IMR-90 (cell line): Measurements from ENCODE around the gene PATJ. TPM values are rescaled to one million over a fixed set of nuclear protein-coding genes. Genes with fewer than 3 reads are reported as not detected.
A peak's percentile ranks its signal among the peaks of the same experiment; 100 is the strongest.

ENCODE experiments used
- ATAC-seq: fragments of 200-7000 bp; cut with Tn5 transposase; 2 replicates; pipeline ENCODE4 v1.9.1; 2020; ENCODE audit warnings: low read depth, mild to moderate bottlenecking, moderate library complexity
- BruUV-seq: library from RNA; stranded (reverse); fragments of 400-500 nt; replicated peaks from 2 replicates; lab custom pipeline; 2021; lab: Mats Ljungman, UMichigan
- CTCF ChIA-PET: fragments of 300-600 bp; formaldehyde crosslinking; extraction: SDS; loops from one replicate; lab custom pipeline; 2021; ENCODE audit warnings: antibody characterized with exemption; lab: Yijun Ruan, JAX
- POLR2A ChIA-PET: fragments of 300-600 bp; sonication (Branson Sonifier 250); formaldehyde crosslinking; loops from one replicate; lab custom pipeline; 2022; ENCODE audit warnings: antibody characterized with exemption; ENCODE audit not compliant: unreplicated experiment; lab: Charles Lee
- DNase-seq: peaks from one replicate; pipeline ENCODE4 v3.0.0; 2013
- H2AFZ ChIP-seq: replicated peaks from 2 replicates; pipeline ENCODE3; 2013; ENCODE audit warnings: low read length, mild to moderate bottlenecking; ENCODE audit not compliant: poor library complexity
- H2AK5ac ChIP-seq: 2 replicates; pipeline ENCODE4 v1.6.1; 2013; ENCODE audit warnings: low read depth, low read length, inconsistent platforms
- H2AK9ac ChIP-seq: replicated peaks from 2 replicates; pipeline ENCODE3; 2013; ENCODE audit warnings: mild to moderate bottlenecking, low read depth, low read length, moderate library complexity; ENCODE audit not compliant: poor library complexity
- H2BK120ac ChIP-seq: 2 replicates; pipeline ENCODE4 v1.6.1; 2013; ENCODE audit warnings: low read depth, low read length, inconsistent platforms
- H2BK15ac ChIP-seq: 3 replicates; pipeline ENCODE4 v1.6.1; 2013; ENCODE audit warnings: low read depth, low read length, inconsistent platforms
- H2BK20ac ChIP-seq: 2 replicates; pipeline ENCODE4 v1.6.1; 2013; ENCODE audit warnings: low read depth, mild to moderate bottlenecking, inconsistent platforms, low read length, moderate library complexity
- H2BK5ac ChIP-seq: 2 replicates; pipeline ENCODE4 v1.6.1; 2013; ENCODE audit warnings: mild to moderate bottlenecking, low read depth, low read length, inconsistent platforms; ENCODE audit not compliant: poor library complexity, severe bottlenecking
- H3K14ac ChIP-seq: replicated peaks from 2 replicates; pipeline ENCODE4 v1.6.1; 2013; ENCODE audit warnings: low read depth, low read length, inconsistent platforms
- H3K18ac ChIP-seq: 2 replicates; pipeline ENCODE4 v1.6.1; 2013; ENCODE audit warnings: low read depth, low read length, control low read depth
- H3K23ac ChIP-seq: 2 replicates; pipeline ENCODE4 v1.6.1; 2013; ENCODE audit warnings: low read depth, low read length, inconsistent platforms
- H3K27ac ChIP-seq: 2 replicates; pipeline ENCODE4 v1.5.1; 2013; ENCODE audit warnings: mild to moderate bottlenecking, control low read depth, low read length; ENCODE audit not compliant: insufficient read depth
- H3K27me3 ChIP-seq: 2 replicates; pipeline ENCODE4 v1.6.1; 2013; ENCODE audit warnings: low read length; ENCODE audit not compliant: control insufficient read depth, insufficient read depth
- H3K36me3 ChIP-seq: 2 replicates; pipeline ENCODE4 v1.6.1; 2013; ENCODE audit warnings: low read length, mixed read lengths; ENCODE audit not compliant: control insufficient read depth, insufficient read depth
- H3K4ac ChIP-seq: 2 replicates; pipeline ENCODE4 v1.6.1; 2013; ENCODE audit warnings: low read depth, low read length, inconsistent platforms
- H3K4me1 ChIP-seq: 2 replicates; pipeline ENCODE4 v1.6.1; 2013; ENCODE audit warnings: low read length, mixed read lengths; ENCODE audit not compliant: control insufficient read depth, insufficient read depth
- H3K4me2 ChIP-seq: 2 replicates; pipeline ENCODE4 v1.6.1; 2013; ENCODE audit warnings: low read depth, mild to moderate bottlenecking, control low read depth, low read length, moderate library complexity
- H3K4me3 ChIP-seq: 2 replicates; pipeline ENCODE4 v1.5.1; 2013; ENCODE audit warnings: low read depth, mild to moderate bottlenecking, control low read depth, low read length, moderate library complexity; ENCODE audit not compliant: insufficient read depth
- H3K56ac ChIP-seq: 2 replicates; pipeline ENCODE4 v1.6.1; 2013; ENCODE audit warnings: low read length, inconsistent platforms; ENCODE audit not compliant: insufficient read depth; ENCODE audit errors: extremely low read depth
- H3K79me1 ChIP-seq, 2 experiments: 2 replicates each; pipeline ENCODE4 v1.6.1; 2013; ENCODE audit warnings: low read length in 2 of 2, inconsistent platforms in 1 of 2, low read depth in 1 of 2
- H3K9ac ChIP-seq: 2 replicates; pipeline ENCODE4 v1.6.1; 2013; ENCODE audit warnings: low read depth, low read length, control low read depth
- H3K9me1 ChIP-seq: 2 replicates; pipeline ENCODE4 v1.6.1; 2013; ENCODE audit warnings: low read length, inconsistent platforms; ENCODE audit not compliant: insufficient read depth
- H3K9me3 ChIP-seq: 2 replicates; pipeline ENCODE4 v1.6.1; 2013; ENCODE audit warnings: low read length; ENCODE audit not compliant: control insufficient read depth, insufficient read depth
- H4K20me1 ChIP-seq: 2 replicates; pipeline ENCODE4 v1.6.1; 2013; ENCODE audit warnings: low read length, inconsistent platforms; ENCODE audit not compliant: insufficient read depth
- H4K5ac ChIP-seq: 2 replicates; pipeline ENCODE4 v1.6.1; 2013; ENCODE audit warnings: mild to moderate bottlenecking, low read depth, low read length, control low read depth
- H4K8ac ChIP-seq, 2 experiments: 2 replicates each; pipeline ENCODE4 v1.6.1; 2013; ENCODE audit warnings: low read depth in 2 of 2, low read length in 2 of 2, control low read depth in 1 of 2, inconsistent platforms in 1 of 2
- H4K91ac ChIP-seq: 2 replicates; pipeline ENCODE4 v1.6.1; 2013; ENCODE audit warnings: low read depth, low read length, inconsistent platforms; ENCODE audit not compliant: insufficient read depth
- BHLHE40 ChIP-seq: fragments of 150-350 bp; IDR thresholded peaks from 2 replicates; pipeline ENCODE4 v1.6.1; 2016; ENCODE audit warnings: mild to moderate bottlenecking, low read depth, low read length
- CEBPB ChIP-seq: IDR thresholded peaks from 2 replicates; pipeline ENCODE4 v1.6.1; 2012; ENCODE audit warnings: low read depth, low read length, improper control_type of control experiment
- CTCF ChIP-seq: conservative IDR thresholded peaks from 2 replicates; pipeline ENCODE4 v1.5.1; 2012; ENCODE audit warnings: mild to moderate bottlenecking, low read depth, low read length, improper control_type of control experiment
- MAFK ChIP-seq: IDR thresholded peaks from 2 replicates; pipeline ENCODE4 v1.6.1; 2012; ENCODE audit warnings: low read depth, low read length, improper control_type of control experiment
- MAZ ChIP-seq: IDR thresholded peaks from 2 replicates; pipeline ENCODE4 v1.6.1; 2012; ENCODE audit warnings: low read depth, mild to moderate bottlenecking, low read length, improper control_type of control experiment, moderate library complexity, borderline replicate concordance
- MXI1 ChIP-seq: IDR thresholded peaks from 2 replicates; pipeline ENCODE4 v1.6.1; 2012; ENCODE audit warnings: low read depth, mild to moderate bottlenecking, low read length, moderate library complexity, borderline replicate concordance
- NFE2L2 ChIP-seq: fragments of 150-350 bp; IDR thresholded peaks from 2 replicates; pipeline ENCODE4 v1.6.1; 2016; ENCODE audit warnings: low read depth, mild to moderate bottlenecking, low read length
- POLR2A ChIP-seq: IDR thresholded peaks from 2 replicates; pipeline ENCODE4 v1.6.1; 2012; ENCODE audit warnings: mild to moderate bottlenecking, low read depth, low read length
- RCOR1 ChIP-seq: IDR thresholded peaks from 2 replicates; pipeline ENCODE4 v1.6.1; 2012; ENCODE audit warnings: mild to moderate bottlenecking, low read length, improper control_type of control experiment; ENCODE audit not compliant: insufficient replicate concordance
- WGBS, 2 experiments: methylation state at CpG; one replicate each; pipeline versions ENCODE4 v1.1.5 to v1.1.7; 2013; ENCODE audit warnings: missing lambda C conversion rate in 2 of 2; ENCODE audit not compliant: insufficient read length in 1 of 2; ENCODE audit errors: extremely low coverage in 2 of 2; 5-methylcytosine and 5-hydroxymethylcytosine counted together
- dilution Hi-C: fragments of 300-500 bp; cut with HindIII; formaldehyde crosslinking; loops from one replicate; pipeline ENCODE4 v1.14.3; 2018; ENCODE audit warnings: low sequenced_read_pairs; ENCODE audit not compliant: unreplicated experiment
- in situ Hi-C: fragments of 300-500 bp; cut with MboI; formaldehyde crosslinking; loops from 3 replicates; pipeline ENCODE4 v1.14.3; 2019; ENCODE audit warnings: low sequenced_read_pairs, inconsistent platforms, mixed read lengths
- intact Hi-C: fragments of 100-400 bp; cut with micrococcal nuclease; formaldehyde crosslinking; loops from 2 replicates; pipeline ENCODE4 v1.10.0; 2022
- polyA plus RNA-seq, 3 experiments: library from polyadenylated mRNA; depleted of rRNA; stranded (reverse); fragments of >200 nt; gene quantifications; 2 replicates each; pipeline ENCODE4 v1.2.3, GENCODE V29; 2012; ENCODE audit warnings: low replicate concordance in 1 of 3
- total RNA-seq: library from RNA; depleted of rRNA; stranded (reverse); fragments of >200 nt; gene quantifications from 2 replicates; pipeline ENCODE4 v1.2.3, GENCODE V29; 2012
- TF ChIP-seq, protein P1 (sequence below): fragments of 150-350 bp; IDR thresholded peaks from 2 replicates; pipeline ENCODE4 v1.6.1; 2017; ENCODE audit warnings: mild to moderate bottlenecking, antibody characterized with exemption, low read length, low read depth
- TF ChIP-seq, protein P2 (sequence below): fragments of 150-350 bp; IDR thresholded peaks from 2 replicates; pipeline ENCODE4 v1.6.1; 2016; ENCODE audit warnings: low read depth, mild to moderate bottlenecking, low read length, moderate library complexity, borderline replicate concordance

PATJ gene
- total and polyA plus RNA-seq, 2 of the 4 experiments (the other 2 are of a cell fraction) = 2.0 to 3.4 TPM

- Histone ChIP-seq H3K27me3 (peaks cover 2% of the 10 kb centered on the region; the same call in 1 of the 2 replicates), H4K8ac (no peak overlapping the region), H3K27ac (no peak overlapping the region), H2BK15ac (no peak overlapping the region), H2BK120ac (no peak overlapping the region), H4K91ac (no peak overlapping the region), H2AK5ac (no peak overlapping the region), H4K20me1 (no peaks in the 10 kb centered on the region), H3K79me1 (no peaks in the 10 kb centered on the region), H3K4me3 (no peak overlapping the region), H3K9ac (no peak overlapping the region), H2AK9ac (no peak overlapping the region), H3K14ac (no peak overlapping the region), H3K4me2 (no peak overlapping the region), H3K56ac (no peak overlapping the region), H3K4ac (no peak overlapping the region), H3K9me3 (no peaks in the 10 kb centered on the region), H3K18ac (no peak overlapping the region), H3K23ac (no peak overlapping the region), H3K4me1 (no peaks in the 10 kb centered on the region), H3K9me1 (no peaks in the 10 kb centered on the region), H3K36me3 (no peaks in the 10 kb centered on the region), H2BK20ac (no peak overlapping the region), H2AFZ (no peak overlapping the region), H2BK5ac (no peak overlapping the region), H4K5ac (no peak overlapping the region)
- dilution Hi-C loops = no loop called here
- in situ Hi-C loops = no loop called here
- DNase-seq (peak; percentile 63), ATAC-seq (no peak)
- no TSS peak for BruUV-seq
- WGBS, 2 experiments = no CpG with 5 or more reads among the region's 3 CpGs
- POLR2A ChIA-PET = no interaction called here
- intact Hi-C loops = no loop called here
- TF ChIP-seq CTCF (no peak), MXI1 (no peak), MAZ (no peak), MAFK (no peak), BHLHE40 (no peak), POLR2A (no peak), RCOR1 (no peak), NFE2L2 (no peak), CEBPB (no peak)
- TF ChIP-seq, protein P1, sequence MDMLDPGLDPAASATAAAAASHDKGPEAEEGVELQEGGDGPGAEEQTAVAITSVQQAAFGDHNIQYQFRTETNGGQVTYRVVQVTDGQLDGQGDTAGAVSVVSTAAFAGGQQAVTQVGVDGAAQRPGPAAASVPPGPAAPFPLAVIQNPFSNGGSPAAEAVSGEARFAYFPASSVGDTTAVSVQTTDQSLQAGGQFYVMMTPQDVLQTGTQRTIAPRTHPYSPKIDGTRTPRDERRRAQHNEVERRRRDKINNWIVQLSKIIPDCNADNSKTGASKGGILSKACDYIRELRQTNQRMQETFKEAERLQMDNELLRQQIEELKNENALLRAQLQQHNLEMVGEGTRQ = no peak
- TF ChIP-seq, protein P2, sequence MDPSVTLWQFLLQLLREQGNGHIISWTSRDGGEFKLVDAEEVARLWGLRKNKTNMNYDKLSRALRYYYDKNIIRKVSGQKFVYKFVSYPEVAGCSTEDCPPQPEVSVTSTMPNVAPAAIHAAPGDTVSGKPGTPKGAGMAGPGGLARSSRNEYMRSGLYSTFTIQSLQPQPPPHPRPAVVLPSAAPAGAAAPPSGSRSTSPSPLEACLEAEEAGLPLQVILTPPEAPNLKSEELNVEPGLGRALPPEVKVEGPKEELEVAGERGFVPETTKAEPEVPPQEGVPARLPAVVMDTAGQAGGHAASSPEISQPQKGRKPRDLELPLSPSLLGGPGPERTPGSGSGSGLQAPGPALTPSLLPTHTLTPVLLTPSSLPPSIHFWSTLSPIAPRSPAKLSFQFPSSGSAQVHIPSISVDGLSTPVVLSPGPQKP = no peak
- CTCF ChIA-PET = no interaction called here
Measured at GRCh38 chr1:62076286-62076685, 334.0 kb downstream of the PATJ start.
